GM12878 (cell line): Measurements from ENCODE around the gene DVL2. TPM values are rescaled to one million over a fixed set of nuclear protein-coding genes. Genes with fewer than 3 reads are reported as not detected.

Experiments
- ATAC-seq: fragments of 200-7000 bp; cut with Tn5 transposase; 3 replicates; pipeline ENCODE4 v1.9.1; 2020; ENCODE audit warnings: mild to moderate bottlenecking, moderate library complexity
- BruUV-seq: library from RNA; stranded (reverse); fragments of 400-500 nt; replicated peaks from 2 replicates; lab custom pipeline; 2021; lab: Mats Ljungman, UMichigan
- CTCF ChIA-PET: fragments of 300-600 bp; sonication (Branson Sonifier 250); formaldehyde crosslinking; extraction: SDS; loops from one replicate; lab custom pipeline; 2021; ENCODE audit warnings: inconsistent platforms; lab: Yijun Ruan, JAX
- POLR2A ChIA-PET: fragments of 350-600 bp; formaldehyde crosslinking; extraction: SDS; loops from one replicate; lab custom pipeline; 2021; ENCODE audit warnings: inconsistent platforms; lab: Charles Lee
- RAD21 ChIA-PET: fragments of 300-600 bp; sonication (Branson Sonifier 250); formaldehyde crosslinking; loops from one replicate; lab custom pipeline; 2023; ENCODE audit warnings: antibody characterized with exemption; ENCODE audit not compliant: unreplicated experiment; lab: Charles Lee
- SMC1A ChIA-PET: fragments of 300-600 bp; sonication (Branson Sonifier 250); formaldehyde crosslinking; loops from one replicate; lab custom pipeline; 2023; ENCODE audit not compliant: unreplicated experiment, uncharacterized antibody; lab: Charles Lee
- DNase-seq: peaks from one replicate; pipeline ENCODE4 v3.0.0-alpha.2; 2011; ENCODE audit warnings: low read depth, low spot score
- FAIRE-seq: peaks from 3 replicates; lab custom pipeline; 2011; peaks lifted over from hg19 to GRCh38; lab: Jason Lieb, UNC
- H2AFZ ChIP-seq: 2 replicates; pipeline ENCODE4 v1.6.0; 2011; ENCODE audit warnings: low read depth, low read length, control low read depth; ENCODE audit not compliant: control insufficient read depth
- H3K27ac ChIP-seq: 2 replicates; pipeline ENCODE4 v1.5.1; 2011; ENCODE audit warnings: control low read depth; ENCODE audit not compliant: control insufficient read depth, insufficient read depth
- H3K27me3 ChIP-seq, 2 experiments: replicated peaks in 1 of 2; 2 replicates each; pipeline versions ENCODE4 v1.6.0 to v1.6.1; 2011; ENCODE audit warnings: low read length in 1 of 2; ENCODE audit not compliant: control insufficient read depth in 2 of 2, insufficient read depth in 2 of 2
- H3K36me3 ChIP-seq, 2 experiments: 2 replicates each; pipeline ENCODE4 v1.5.1; 2011; ENCODE audit warnings: low read length in 1 of 2; ENCODE audit not compliant: control insufficient read depth in 2 of 2, insufficient read depth in 2 of 2
- H3K4me1 ChIP-seq: 2 replicates; pipeline ENCODE4 v1.6.1; 2011; ENCODE audit warnings: mild to moderate bottlenecking, low read length, moderate library complexity, mixed read lengths; ENCODE audit not compliant: control insufficient read depth, insufficient read depth
- H3K4me2 ChIP-seq: 2 replicates; pipeline ENCODE4 v1.6.0; 2011; ENCODE audit warnings: control low read depth; ENCODE audit not compliant: control insufficient read depth, insufficient read depth
- H3K4me3 ChIP-seq: fragments of 200-600 bp; sonication (generic); 2 replicates; pipeline ENCODE4 v1.5.1; 2016
- H3K79me2 ChIP-seq: 2 replicates; pipeline ENCODE4 v1.6.0; 2011; ENCODE audit warnings: low read length; ENCODE audit not compliant: control insufficient read depth, insufficient read depth
- H3K9ac ChIP-seq: 2 replicates; pipeline ENCODE4 v1.8.0; 2011; ENCODE audit warnings: low read length, control low read depth, mixed read lengths; ENCODE audit not compliant: control insufficient read depth, insufficient read depth
- H3K9me3 ChIP-seq: replicated peaks from 3 replicates; pipeline ENCODE4 v1.5.1; 2011; ENCODE audit warnings: mild to moderate bottlenecking, low read length; ENCODE audit not compliant: control insufficient read depth, insufficient read depth
- H4K20me1 ChIP-seq: 2 replicates; pipeline ENCODE4 v1.6.0; 2011; ENCODE audit not compliant: control insufficient read depth, insufficient read depth
- CEBPB ChIP-seq, 2 experiments: fragments of 150-350 bp in 1 of 2; IDR thresholded peaks; 2 replicates each; pipeline ENCODE4 v1.6.1; 2012 to 2014; ENCODE audit warnings: low read depth in 2 of 2, low read length in 2 of 2, borderline replicate concordance in 1 of 2, inconsistent platforms in 1 of 2
- CTCF ChIP-seq, 3 experiments: IDR thresholded peaks in 2 of 3; conservative IDR thresholded peaks in 1 of 3; 2 replicates each; pipeline ENCODE4 v1.5.1; 2011; ENCODE audit warnings: low read depth in 3 of 3, low read length in 3 of 3, mild to moderate bottlenecking in 3 of 3, control low read depth in 2 of 3, moderate library complexity in 2 of 3, inconsistent platforms in 1 of 3, mixed read lengths in 1 of 3; ENCODE audit not compliant: control insufficient read depth in 2 of 3, insufficient read depth in 1 of 3; ENCODE audit errors: extremely low read depth in 1 of 3
- FOXK2 ChIP-seq: fragments of 450-650 bp; IDR thresholded peaks from 2 replicates; pipeline ENCODE4 v1.6.1; 2017; ENCODE audit warnings: mild to moderate bottlenecking, moderate library complexity
- KAT2A ChIP-seq: conservative IDR thresholded peaks from 2 replicates; pipeline ENCODE4 v1.6.1; 2011; ENCODE audit warnings: low read depth, low read length; ENCODE audit not compliant: control insufficient read depth
- NR2F1 ChIP-seq: fragments of 450-650 bp; conservative IDR thresholded peaks from 2 replicates; pipeline ENCODE4 v1.6.1; 2017; ENCODE audit warnings: mild to moderate bottlenecking
- NRF1 ChIP-seq: conservative IDR thresholded peaks from 2 replicates; pipeline ENCODE4 v1.6.1; 2011; ENCODE audit warnings: mild to moderate bottlenecking, low read depth, low read length, improper control_type of control experiment
- PAX8 ChIP-seq: fragments of 450-650 bp; IDR thresholded peaks from 2 replicates; pipeline ENCODE4 v1.6.1; 2017; ENCODE audit warnings: mild to moderate bottlenecking, moderate library complexity
- PKNOX1 ChIP-seq: fragments of 450-650 bp; IDR thresholded peaks from 2 replicates; pipeline ENCODE4 v1.6.1; 2016; ENCODE audit warnings: mild to moderate bottlenecking
- POU2F2 ChIP-seq: IDR thresholded peaks from 3 replicates; pipeline ENCODE4 v1.6.1; 2011; ENCODE audit warnings: low read depth, mild to moderate bottlenecking, low read length, borderline replicate concordance
- RUNX3 ChIP-seq: IDR thresholded peaks from 2 replicates; pipeline ENCODE4 v1.6.1; 2012; ENCODE audit warnings: low read length, inconsistent platforms
- SP1 ChIP-seq: IDR thresholded peaks from one replicate; pipeline ENCODE4 v1.6.1; 2011; ENCODE audit warnings: low read depth, low read length
- STAT3 ChIP-seq: IDR thresholded peaks from 2 replicates; pipeline ENCODE4 v1.6.1; 2011; ENCODE audit warnings: low read depth, low read length, improper control_type of control experiment
- TCF12 ChIP-seq: IDR thresholded peaks from 2 replicates; pipeline ENCODE4 v1.6.1; 2011; ENCODE audit warnings: low read depth, mild to moderate bottlenecking, low read length
- TCF3 ChIP-seq: IDR thresholded peaks from 2 replicates; pipeline ENCODE4 v1.6.1; 2012; ENCODE audit warnings: low read depth, mild to moderate bottlenecking, low read length, borderline replicate concordance; ENCODE audit not compliant: insufficient read depth
- WRNIP1 ChIP-seq: IDR thresholded peaks from 2 replicates; pipeline ENCODE4 v1.6.1; 2011; ENCODE audit warnings: low read depth, low read length, improper control_type of control experiment, borderline replicate concordance
- ZNF384 ChIP-seq: IDR thresholded peaks from 2 replicates; pipeline ENCODE4 v1.6.1; 2012; ENCODE audit warnings: low read depth, mild to moderate bottlenecking, low read length, improper control_type of control experiment, borderline replicate concordance
- WGBS: methylation state at CpG from one replicate; pipeline ENCODE4 v1.1.6; 2016; ENCODE audit warnings: low lambda C conversion rate; ENCODE audit not compliant: insufficient replicate concordance, insufficient coverage; ENCODE audit errors: missing lambda C conversion rate; 5-methylcytosine and 5-hydroxymethylcytosine counted together
- in situ Hi-C: fragments of 300-500 bp; cut with MboI; formaldehyde crosslinking; loops from 9 replicates; pipeline ENCODE4 v1.14.3; 2018; ENCODE audit warnings: mixed read lengths
- intact Hi-C: fragments of 100-400 bp; cut with micrococcal nuclease; formaldehyde crosslinking; loops from one replicate; pipeline ENCODE4 v1.14.2; 2022; ENCODE audit not compliant: unreplicated experiment
- polyA plus RNA-seq, 11 experiments: library from polyadenylated mRNA; depleted of rRNA in 4 of 11; unstranded in 6 of 11; stranded (reverse) in 5 of 11; fragments of >200 nt; fragmentation: Nextera tagmentation in 4 of 11; fragmentation: Illumina TruSeq in 1 of 11; extraction: Ambion mirVana in 4 of 11; extraction: Trizol in 1 of 11; gene quantifications; 1 replicate in 1 of 11; 2 replicates in 10 of 11; pipeline versions ENCODE4 v1.2.1 to v1.2.3, GENCODE V29; 2011 to 2016; ENCODE audit warnings: inconsistent platforms in 2 of 11, missing spikeins in 2 of 11, low read depth in 1 of 11
- total RNA-seq, 4 experiments: library from RNA; depleted of rRNA in 3 of 4; stranded (reverse); fragments of >200 nt in 3 of 4; fragmentation: Illumina TruSeq in 1 of 4; extraction: Trizol in 1 of 4; gene quantifications; 2 replicates each; pipeline versions ENCODE4 v1.2.1 to v1.2.3, GENCODE V29; 2013 to 2021

The DVL2 gene
- total and polyA plus RNA-seq, 10 of the 15 experiments (the other 5 are each of a cell fraction or from before 2014, with no cell fraction given): 0.97 to 44.8 (median 23.2) TPM

- Histone ChIP-seq H3K9me3 (no peaks in the 10 kb centered on the region), H3K79me2 (no peaks in the 10 kb centered on the region), H3K27me3 (no peaks in the 10 kb centered on the region), H3K36me3 (no peaks in the 10 kb centered on the region), H3K9ac (no peak overlapping the region), H2AFZ (no peak overlapping the region)
- 57% methylated on average over 18 of the region's 37 CpGs for WGBS
- DNase-seq: no peak
- BruUV-seq: no TSS peak
- no peak for ATAC-seq
- CTCF ChIA-PET: no interaction called here
- in situ Hi-C loops (no loop called here), intact Hi-C loops (loop anchor here (5.0 kb wide), 1 partner anchor 86 kb away; no protein-coding TSS in a partner anchor)
- TF ChIP-seq PKNOX1 (no peak), SP1 (no peak), WRNIP1 (no peak), TCF12 (no peak), NR2F1 (no peak), ZNF384 (no peak), RUNX3 (no peak), PAX8 (no peak), STAT3 (no peak), FOXK2 (no peak), TCF3 (no peak), NRF1 (no peak), KAT2A (no peak), CTCF (IDR thresholded peaks at IDR 0.05 in 2 of 3, conservative IDR thresholded peaks at IDR 0.05 in 1 of 3; ENCODE audit: control insufficient read depth in 2 of 3, extremely low read depth in 1 of 3, insufficient read depth in 1 of 3, low read depth in 3 of 3, low read length in 3 of 3) (no peak), POU2F2 (no peak), CEBPB (IDR thresholded peaks at IDR 0.05; ENCODE audit: borderline replicate concordance in 1 of 2, low read depth in 2 of 2, low read length in 2 of 2) (no peak)
- TF ChIP-seq, all 136 proteins: peak for 0
- Histone ChIP-seq H3K4me3 (no peak overlapping the region), H3K4me2 (no peak overlapping the region), H3K4me1 (peaks cover 10% of the 10 kb centered on the region), H3K27ac (no peak overlapping the region), H4K20me1 (no peaks in the 10 kb centered on the region)
- no peak for FAIRE-seq
- RAD21 ChIA-PET: no interaction called here
- SMC1A ChIA-PET: no interaction called here
- POLR2A ChIA-PET: no interaction called here
Measured at GRCh38 chr17:7211491-7212273, 22.6 kb downstream of the DVL2 start.
